ENCODE measurements around the gene OPCML.

- TF ChIP-seq TAF1 (CRISPR knock-in tag; IDR thresholded peaks at IDR 0.05): no peak
- TF ChIP-seq ZBTB44 (CRISPR knock-in tag; IDR thresholded peaks at IDR 0.05): no peak
- no peak for TF ChIP-seq POLR2A (IDR thresholded peaks at IDR 0.05; ENCODE audit: insufficient read depth in 1 of 2, low read depth in 2 of 2, low read length in 2 of 2)
Observed at GRCh38 chr11:133173810-133174412, 358.4 kb downstream of the OPCML start.

Measured in HepG2 (cell line).